Liver (tissue), 3 donors: ENCODE results near the gene DPYD.

ENCODE experiments used
- ATF3 ChIP-seq: IDR thresholded peaks from 2 replicates; pipeline ENCODE4 v1.6.1; 2016; ENCODE audit warnings: antibody characterized with exemption
- CTCF ChIP-seq: fragments of 150-350 bp; IDR thresholded peaks from 2 replicates; pipeline ENCODE4 v1.5.1; 2017; ENCODE audit warnings: improper control_type of control experiment, low read depth, low read length; ENCODE audit not compliant: missing input control
- EGR1 ChIP-seq, 2 donors: IDR thresholded peaks; 2 replicates each; pipeline ENCODE4 v1.6.1; 2016 to 2018; ENCODE audit warnings: antibody characterized with exemption in 2 of 2, low read depth in 2 of 2
- JUND ChIP-seq, 2 donors: IDR thresholded peaks; 2 replicates each; pipeline ENCODE4 v1.6.1; 2016; ENCODE audit warnings: antibody characterized with exemption in 2 of 2
- MAX ChIP-seq: IDR thresholded peaks from 2 replicates; pipeline ENCODE4 v1.6.1; 2016; ENCODE audit warnings: antibody characterized with exemption
- TAF1 ChIP-seq: conservative IDR thresholded peaks from 2 replicates; pipeline ENCODE4 v1.6.1; 2016; ENCODE audit warnings: antibody characterized with exemption, mild to moderate bottlenecking
- donor health status: healthy.
- donor health status: healthy.

- no peak for TF ChIP-seq TAF1
- no peak for TF ChIP-seq MAX
- no peak for TF ChIP-seq ATF3
- no peak for TF ChIP-seq JUND (IDR thresholded peaks at IDR 0.05)
- no peak for TF ChIP-seq CTCF
- no peak for TF ChIP-seq EGR1 (IDR thresholded peaks at IDR 0.05; ENCODE audit: low read depth in 2 of 2)
These were observed 854.0 kb downstream of the DPYD start for GRCh38 chr1:97066860-97067259.
